Adrenal gland (tissue), 5 donors: ENCODE results near the gene TNS3.

ENCODE experiments used
- POLR2A ChIP-seq, 2 donors: fragments of 450-650 bp; IDR thresholded peaks; one replicate each; pipeline ENCODE4 v1.6.1; 2017; ENCODE audit warnings: antibody characterized with exemption in 2 of 2, mild to moderate bottlenecking in 2 of 2, moderate library complexity in 1 of 2
- TF ChIP-seq, protein P1 (sequence below), 6 experiments: fragments of 450-650 bp in 4 of 6; fragments of 200-600 bp in 2 of 6; sonication (generic) in 1 of 6; IDR thresholded peaks; 1 replicate in 5 of 6; 2 replicates in 1 of 6; pipeline versions ENCODE4 v1.5.1 to v1.8.0; 2016 to 2021; ENCODE audit warnings: antibody characterized with exemption in 6 of 6, mild to moderate bottlenecking in 2 of 6, moderate library complexity in 1 of 6
- donor health status: DM: no; HTN: no; CAD: no.

DNA sequence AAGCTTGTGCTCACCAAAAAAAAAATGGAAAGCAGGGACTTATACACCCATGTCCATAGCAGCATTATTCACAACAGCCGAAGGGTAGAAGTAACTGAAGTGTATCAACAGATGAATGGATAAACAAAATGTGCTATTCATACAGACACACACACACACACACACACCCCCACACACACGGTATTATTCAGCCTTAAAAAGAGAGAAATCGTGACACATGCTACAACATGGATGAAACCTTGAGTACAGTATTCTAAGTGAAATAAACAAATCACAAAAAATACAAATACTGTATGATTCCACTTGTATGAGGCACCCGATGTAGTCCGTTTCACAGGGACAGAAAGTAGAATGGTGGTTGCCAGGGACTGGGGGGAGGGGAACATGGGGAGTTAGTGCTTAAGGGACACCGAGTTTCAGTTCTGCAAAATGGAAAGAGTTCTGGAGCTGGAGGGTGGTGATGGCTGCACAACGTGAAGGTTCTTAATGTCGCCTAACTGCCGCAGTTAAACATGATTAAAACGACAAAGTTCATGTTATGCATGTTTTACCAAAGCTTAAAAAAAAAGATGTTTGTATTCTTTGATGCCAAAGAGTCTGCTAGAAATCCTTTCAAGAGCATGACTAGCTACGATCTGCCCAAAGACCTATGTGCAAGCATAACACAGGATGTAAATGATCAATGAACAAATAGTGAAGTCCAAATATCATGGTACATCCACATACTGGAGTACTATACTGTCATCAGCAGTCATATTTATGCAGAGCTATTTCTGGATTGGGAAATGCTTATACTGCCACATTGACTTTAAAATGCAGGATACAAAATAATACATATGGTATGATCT lies 7.2 kb downstream of the TNS3 start:
- TF ChIP-seq, protein P1, sequence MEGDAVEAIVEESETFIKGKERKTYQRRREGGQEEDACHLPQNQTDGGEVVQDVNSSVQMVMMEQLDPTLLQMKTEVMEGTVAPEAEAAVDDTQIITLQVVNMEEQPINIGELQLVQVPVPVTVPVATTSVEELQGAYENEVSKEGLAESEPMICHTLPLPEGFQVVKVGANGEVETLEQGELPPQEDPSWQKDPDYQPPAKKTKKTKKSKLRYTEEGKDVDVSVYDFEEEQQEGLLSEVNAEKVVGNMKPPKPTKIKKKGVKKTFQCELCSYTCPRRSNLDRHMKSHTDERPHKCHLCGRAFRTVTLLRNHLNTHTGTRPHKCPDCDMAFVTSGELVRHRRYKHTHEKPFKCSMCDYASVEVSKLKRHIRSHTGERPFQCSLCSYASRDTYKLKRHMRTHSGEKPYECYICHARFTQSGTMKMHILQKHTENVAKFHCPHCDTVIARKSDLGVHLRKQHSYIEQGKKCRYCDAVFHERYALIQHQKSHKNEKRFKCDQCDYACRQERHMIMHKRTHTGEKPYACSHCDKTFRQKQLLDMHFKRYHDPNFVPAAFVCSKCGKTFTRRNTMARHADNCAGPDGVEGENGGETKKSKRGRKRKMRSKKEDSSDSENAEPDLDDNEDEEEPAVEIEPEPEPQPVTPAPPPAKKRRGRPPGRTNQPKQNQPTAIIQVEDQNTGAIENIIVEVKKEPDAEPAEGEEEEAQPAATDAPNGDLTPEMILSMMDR (IDR thresholded peaks at IDR 0.05), result no peak
- no peak for TF ChIP-seq POLR2A (IDR thresholded peaks at IDR 0.05)
